HG03045 (cell line): ENCODE results near the gene ENSA.
A peak's percentile ranks its signal among the peaks of the same experiment; 100 is the strongest.
"Not testable (repeated sequence)": the region's sequence is repeated elsewhere in the genome, so short reads cannot be mapped to it uniquely, and the experiment has no call there.

ENCODE experiments used
- ATAC-seq: cut with Tn5 transposase; IDR thresholded peaks from one replicate; pipeline ENCODE4 v1.9.1; 2021; ENCODE audit warnings: mild to moderate bottlenecking, moderate library complexity; ENCODE audit not compliant: unreplicated experiment

The ENSA gene

GRCh38 chr1:150622303-150622975 lies 7.0 kb downstream of the ENSA start:
- no peak for ATAC-seq

- ATAC-seq = no peak
Measured at GRCh38 chr1:150621497-150622302, 7.7 kb downstream of the ENSA start.

- ATAC-seq = no peak
Measured at GRCh38 chr1:150620919-150621318, 8.5 kb downstream of the ENSA start.

- ATAC-seq = no peak
Measured at GRCh38 chr1:150619576-150620509, 9.6 kb downstream of the ENSA start.

- ATAC-seq = no peak
Measured at GRCh38 chr1:150615346-150616201, 13.8 kb downstream of the ENSA start.

GRCh38 chr1:150613061-150613920 lies 16.1 kb downstream of the ENSA start:
- peak; percentile 37 for ATAC-seq

GRCh38 chr1:150612014-150612345 lies 17.4 kb downstream of the ENSA start:
- ATAC-seq = no peak

GRCh38 chr1:150610576-150610975 lies 18.8 kb downstream of the ENSA start:
- ATAC-seq = no peak

GRCh38 chr1:150609732-150610131 lies 19.7 kb downstream of the ENSA start:
- ATAC-seq = no peak

GRCh38 chr1:150606463-150607142 lies 22.8 kb downstream of the ENSA start:
- ATAC-seq = no peak

- not testable (repeated sequence) for ATAC-seq
Measured at GRCh38 chr1:150605451-150605731, 24.0 kb downstream of the ENSA start.

GRCh38 chr1:150604226-150604588 lies 25.2 kb downstream of the ENSA start:
- ATAC-seq = no peak

GRCh38 chr1:150603711-150604110 lies 25.7 kb downstream of the ENSA start:
- ATAC-seq = no peak

GRCh38 chr1:150602372-150602771 lies 27.0 kb downstream of the ENSA start:
- ATAC-seq = not testable (repeated sequence)

GRCh38 chr1:150601540-150601939 lies 27.9 kb downstream of the ENSA start:
- no peak for ATAC-seq

- not testable (repeated sequence) for ATAC-seq
Measured at GRCh38 chr1:150598346-150598745, 31.1 kb downstream of the ENSA start.

- ATAC-seq = no peak
Measured at GRCh38 chr1:150596976-150597375, 32.4 kb downstream of the ENSA start.

- no peak for ATAC-seq
Measured at GRCh38 chr1:150596095-150596892, 33.1 kb downstream of the ENSA start.
